GM23338 (cell line): ENCODE data around the gene WDSUB1. TPM values are rescaled to one million over a fixed set of nuclear protein-coding genes. Genes with fewer than 3 reads are reported as not detected.
A peak's percentile ranks its signal among the peaks of the same experiment; 100 is the strongest.

Experiments
- ATAC-seq: fragments of 200-7000 bp; cut with Tn5 transposase; 3 replicates; pipeline ENCODE4 v1.9.1; 2020
- DNase-seq: peaks from one replicate; pipeline ENCODE4 v3.0.0-alpha.2; 2015; ENCODE audit warnings: low spot score
- H2AFZ ChIP-seq: fragments of 200-600 bp; sonication (generic); 2 replicates; pipeline ENCODE4 v1.8.0; 2016; ENCODE audit warnings: antibody characterized with exemption, mild to moderate bottlenecking, moderate library complexity
- H3F3A ChIP-seq: fragments of 200-600 bp; sonication (generic); replicated peaks from 2 replicates; pipeline ENCODE4 v1.8.0; 2017; ENCODE audit warnings: antibody characterized with exemption, mixed run types, low read depth
- H3K27ac ChIP-seq: fragments of 200-600 bp; sonication (generic); 2 replicates; pipeline ENCODE4 v1.6.1; 2016; ENCODE audit warnings: low read depth
- H3K27me3 ChIP-seq: fragments of 200-600 bp; sonication (generic); 2 replicates; pipeline ENCODE4 v1.8.0; 2016; ENCODE audit warnings: mild to moderate bottlenecking, mixed run types, moderate library complexity; ENCODE audit not compliant: insufficient read depth
- H3K36me3 ChIP-seq: fragments of 200-600 bp; sonication (generic); 2 replicates; pipeline ENCODE4 v1.8.0; 2016; ENCODE audit warnings: mild to moderate bottlenecking; ENCODE audit not compliant: insufficient read depth
- H3K4me1 ChIP-seq: fragments of 200-600 bp; sonication (generic); 2 replicates; pipeline ENCODE4 v1.8.0; 2016; ENCODE audit warnings: mild to moderate bottlenecking, moderate library complexity; ENCODE audit not compliant: insufficient read depth
- H3K4me2 ChIP-seq: fragments of 200-600 bp; sonication (generic); 2 replicates; pipeline ENCODE4 v1.7.1; 2017; ENCODE audit warnings: mixed run types
- H3K4me3 ChIP-seq: fragments of 200-600 bp; sonication (generic); 2 replicates; pipeline ENCODE4 v1.6.1; 2016; ENCODE audit warnings: mixed run types
- H3K79me2 ChIP-seq: fragments of 200-600 bp; sonication (generic); replicated peaks from 2 replicates; pipeline ENCODE4 v1.8.0; 2017; ENCODE audit warnings: mild to moderate bottlenecking; ENCODE audit not compliant: insufficient read depth
- H3K9me2 ChIP-seq: fragments of 200-600 bp; sonication (generic); 2 replicates; pipeline ENCODE4 v1.8.0; 2017; ENCODE audit not compliant: insufficient read depth
- H4K20me1 ChIP-seq: fragments of 200-600 bp; sonication (generic); replicated peaks from 2 replicates; pipeline ENCODE4 v1.8.0; 2017; ENCODE audit warnings: mild to moderate bottlenecking; ENCODE audit not compliant: insufficient read depth
- H3K27ac Mint-ChIP-seq: 2 replicates; pipeline ENCODE4 v1.8.0; 2020; ENCODE audit warnings: inconsistent platforms, mild to moderate bottlenecking, moderate library complexity, mixed read lengths
- H3K27me3 Mint-ChIP-seq: 3 replicates; pipeline ENCODE4 v1.8.0; 2022; ENCODE audit warnings: low read depth, mild to moderate bottlenecking, moderate library complexity, mixed read lengths, inconsistent platforms; ENCODE audit not compliant: insufficient read depth, poor library complexity
- H3K36me3 Mint-ChIP-seq: 3 replicates; pipeline ENCODE4 v1.8.0; 2021; ENCODE audit warnings: low read depth, mild to moderate bottlenecking, inconsistent platforms, moderate library complexity, mixed read lengths
- H3K4me1 Mint-ChIP-seq: 3 replicates; pipeline ENCODE4 v1.8.0; 2020; ENCODE audit warnings: mild to moderate bottlenecking, inconsistent platforms, mixed read lengths
- H3K4me3 Mint-ChIP-seq: 3 replicates; pipeline ENCODE4 v1.8.0; 2021; ENCODE audit warnings: moderate library complexity, mild to moderate bottlenecking, inconsistent platforms, mixed read lengths
- H3K9me3 Mint-ChIP-seq: 3 replicates; pipeline ENCODE4 v1.8.0; 2020; ENCODE audit warnings: moderate library complexity, mild to moderate bottlenecking, inconsistent platforms, mixed read lengths
- CTCF ChIP-seq, 2 experiments: fragments of 200-600 bp in 1 of 2; sonication (generic) in 1 of 2; conservative IDR thresholded peaks; 2 replicates each; pipeline versions ENCODE4 v1.5.1 to v1.6.1; 2016 to 2017; ENCODE audit warnings: antibody characterized with exemption in 2 of 2, low read depth in 2 of 2, mild to moderate bottlenecking in 2 of 2, moderate library complexity in 1 of 2
- JUNB ChIP-seq: IDR thresholded peaks from one replicate; pipeline ENCODE4 v1.6.1; 2016; ENCODE audit warnings: antibody characterized with exemption; ENCODE audit not compliant: unreplicated experiment
- NANOG ChIP-seq: IDR thresholded peaks from 2 replicates; pipeline ENCODE4 v1.6.1; 2016; ENCODE audit warnings: antibody characterized with exemption, borderline replicate concordance
- ZNF114 ChIP-seq: fragments of 250-450 bp; sonication (Bioruptor Pico); IDR thresholded peaks from 2 replicates; pipeline ENCODE4 v1.5.0; 2020; ENCODE audit warnings: mild to moderate bottlenecking, moderate library complexity
- polyA plus RNA-seq: library from polyadenylated mRNA; unstranded; fragments of >200 nt; fragmentation: Nextera tagmentation; extraction: Ambion mirVana; gene quantifications from 2 replicates; pipeline ENCODE4 v1.2.1, GENCODE V29; 2016
- total RNA-seq: library from RNA; depleted of rRNA; stranded (reverse); fragments of >200 nt; shearing (Covaris generic); gene quantifications from 2 replicates; pipeline ENCODE4 v1.2.3, GENCODE V29; 2014
- TF ChIP-seq, protein P1 (sequence below): fragments of 250-450 bp; sonication (Bioruptor Pico); IDR thresholded peaks from 2 replicates; pipeline ENCODE4 v1.5.0; 2020; ENCODE audit warnings: mild to moderate bottlenecking, moderate library complexity

Gene WDSUB1
- total and polyA plus RNA-seq, 2 experiments from 2014 or later = 9.9 to 12.2 TPM

- Histone ChIP-seq H2AFZ (no peak overlapping the region), H3K4me1 (no peaks in the 10 kb centered on the region), H3F3A (no peaks in the 10 kb centered on the region), H3K4me2 (no peak overlapping the region), H3K9me2 (0 out of 2 replicates have a peak, but pooled peaks cover 6% of the 10 kb centered on the region), H3K36me3 (no peaks in the 10 kb centered on the region), H3K79me2 (no peaks in the 10 kb centered on the region), H3K27me3 (no peaks in the 10 kb centered on the region), H4K20me1 (no peaks in the 10 kb centered on the region; the same call in 1 of the 2 replicates), H3K27ac (no peak overlapping the region), H3K4me3 (no peak overlapping the region)
- no peaks in the 10 kb centered on the region for H3K9me3 Mint-ChIP-seq
- H3K27me3 Mint-ChIP-seq = peaks cover 2% of the 10 kb centered on the region
- no peaks in the 10 kb centered on the region for H3K4me1 Mint-ChIP-seq
- DNase-seq (no peak), ATAC-seq (peak; percentile 26; the same call in 1 of the 3 replicates)
- TF ChIP-seq NANOG = no peak
- TF ChIP-seq, protein P1, sequence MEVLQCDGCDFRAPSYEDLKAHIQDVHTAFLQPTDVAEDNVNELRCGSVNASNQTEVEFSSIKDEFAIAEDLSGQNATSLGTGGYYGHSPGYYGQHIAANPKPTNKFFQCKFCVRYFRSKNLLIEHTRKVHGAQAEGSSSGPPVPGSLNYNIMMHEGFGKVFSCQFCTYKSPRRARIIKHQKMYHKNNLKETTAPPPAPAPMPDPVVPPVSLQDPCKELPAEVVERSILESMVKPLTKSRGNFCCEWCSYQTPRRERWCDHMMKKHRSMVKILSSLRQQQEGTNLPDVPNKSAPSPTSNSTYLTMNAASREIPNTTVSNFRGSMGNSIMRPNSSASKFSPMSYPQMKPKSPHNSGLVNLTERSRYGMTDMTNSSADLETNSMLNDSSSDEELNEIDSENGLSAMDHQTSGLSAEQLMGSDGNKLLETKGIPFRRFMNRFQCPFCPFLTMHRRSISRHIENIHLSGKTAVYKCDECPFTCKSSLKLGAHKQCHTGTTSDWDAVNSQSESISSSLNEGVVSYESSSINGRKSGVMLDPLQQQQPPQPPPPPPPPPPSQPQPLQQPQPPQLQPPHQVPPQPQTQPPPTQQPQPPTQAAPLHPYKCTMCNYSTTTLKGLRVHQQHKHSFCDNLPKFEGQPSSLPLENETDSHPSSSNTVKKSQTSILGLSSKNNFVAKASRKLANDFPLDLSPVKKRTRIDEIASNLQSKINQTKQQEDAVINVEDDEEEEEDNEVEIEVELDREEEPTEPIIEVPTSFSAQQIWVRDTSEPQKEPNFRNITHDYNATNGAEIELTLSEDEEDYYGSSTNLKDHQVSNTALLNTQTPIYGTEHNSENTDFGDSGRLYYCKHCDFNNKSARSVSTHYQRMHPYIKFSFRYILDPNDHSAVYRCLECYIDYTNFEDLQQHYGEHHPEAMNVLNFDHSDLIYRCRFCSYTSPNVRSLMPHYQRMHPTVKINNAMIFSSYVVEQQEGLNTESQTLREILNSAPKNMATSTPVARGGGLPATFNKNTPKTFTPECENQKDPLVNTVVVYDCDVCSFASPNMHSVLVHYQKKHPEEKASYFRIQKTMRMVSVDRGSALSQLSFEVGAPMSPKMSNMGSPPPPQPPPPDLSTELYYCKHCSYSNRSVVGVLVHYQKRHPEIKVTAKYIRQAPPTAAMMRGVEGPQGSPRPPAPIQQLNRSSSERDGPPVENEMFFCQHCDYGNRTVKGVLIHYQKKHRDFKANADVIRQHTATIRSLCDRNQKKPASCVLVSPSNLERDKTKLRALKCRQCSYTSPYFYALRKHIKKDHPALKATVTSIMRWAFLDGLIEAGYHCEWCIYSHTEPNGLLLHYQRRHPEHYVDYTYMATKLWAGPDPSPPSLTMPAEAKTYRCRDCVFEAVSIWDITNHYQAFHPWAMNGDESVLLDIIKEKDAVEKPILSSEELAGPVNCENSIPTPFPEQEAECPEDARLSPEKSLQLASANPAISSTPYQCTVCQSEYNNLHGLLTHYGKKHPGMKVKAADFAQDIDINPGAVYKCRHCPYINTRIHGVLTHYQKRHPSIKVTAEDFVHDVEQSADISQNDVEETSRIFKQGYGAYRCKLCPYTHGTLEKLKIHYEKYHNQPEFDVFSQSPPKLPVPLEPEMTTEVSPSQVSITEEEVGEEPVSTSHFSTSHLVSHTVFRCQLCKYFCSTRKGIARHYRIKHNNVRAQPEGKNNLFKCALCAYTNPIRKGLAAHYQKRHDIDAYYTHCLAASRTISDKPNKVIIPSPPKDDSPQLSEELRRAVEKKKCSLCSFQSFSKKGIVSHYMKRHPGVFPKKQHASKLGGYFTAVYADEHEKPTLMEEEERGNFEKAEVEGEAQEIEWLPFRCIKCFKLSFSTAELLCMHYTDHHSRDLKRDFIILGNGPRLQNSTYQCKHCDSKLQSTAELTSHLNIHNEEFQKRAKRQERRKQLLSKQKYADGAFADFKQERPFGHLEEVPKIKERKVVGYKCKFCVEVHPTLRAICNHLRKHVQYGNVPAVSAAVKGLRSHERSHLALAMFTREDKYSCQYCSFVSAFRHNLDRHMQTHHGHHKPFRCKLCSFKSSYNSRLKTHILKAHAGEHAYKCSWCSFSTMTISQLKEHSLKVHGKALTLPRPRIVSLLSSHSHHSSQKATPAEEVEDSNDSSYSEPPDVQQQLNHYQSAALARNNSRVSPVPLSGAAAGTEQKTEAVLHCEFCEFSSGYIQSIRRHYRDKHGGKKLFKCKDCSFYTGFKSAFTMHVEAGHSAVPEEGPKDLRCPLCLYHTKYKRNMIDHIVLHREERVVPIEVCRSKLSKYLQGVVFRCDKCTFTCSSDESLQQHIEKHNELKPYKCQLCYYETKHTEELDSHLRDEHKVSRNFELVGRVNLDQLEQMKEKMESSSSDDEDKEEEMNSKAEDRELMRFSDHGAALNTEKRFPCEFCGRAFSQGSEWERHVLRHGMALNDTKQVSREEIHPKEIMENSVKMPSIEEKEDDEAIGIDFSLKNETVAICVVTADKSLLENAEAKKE (CRISPR knock-in tag) = no peak
- TF ChIP-seq ZNF114 (CRISPR knock-in tag) = no peak
- TF ChIP-seq JUNB = no peak
- no peaks in the 10 kb centered on the region for H3K36me3 Mint-ChIP-seq
- no peak overlapping the region for H3K4me3 Mint-ChIP-seq
- no peak overlapping the region for H3K27ac Mint-ChIP-seq
Measured at GRCh38 chr2:159199761-159200465, 86.6 kb downstream of the WDSUB1 start.

DNA sequence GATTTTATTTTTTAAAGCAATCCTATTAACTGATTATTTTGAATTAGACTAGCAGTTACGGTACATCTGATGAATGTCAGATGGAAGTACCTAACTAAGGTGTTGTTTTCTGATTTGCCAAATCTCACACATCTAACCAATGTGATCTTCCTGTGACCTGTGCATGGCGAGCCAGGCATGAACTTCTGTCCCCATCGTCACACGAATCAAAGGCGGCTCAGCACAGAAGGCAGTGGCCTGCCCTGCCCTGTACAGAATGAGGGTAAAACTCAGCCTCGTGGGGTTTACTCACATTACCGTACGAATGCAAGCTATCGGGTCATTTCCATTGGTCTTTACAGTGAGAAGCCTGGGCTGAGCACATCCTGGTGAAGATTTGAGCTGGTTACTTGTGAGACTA is 87.3 kb downstream of the WDSUB1 start:
- Mint-ChIP-seq H3K4me3 (no peak overlapping the region), H3K27me3 (no peaks in the 10 kb centered on the region), H3K36me3 (no peaks in the 10 kb centered on the region), H3K4me1 (no peaks in the 10 kb centered on the region), H3K27ac (no peak overlapping the region), H3K9me3 (no peaks in the 10 kb centered on the region)
- no peak for ATAC-seq
- Histone ChIP-seq H3K9me2 (0 out of 2 replicates have a peak, but pooled peaks cover 6% of the 10 kb centered on the region), H3K36me3 (no peaks in the 10 kb centered on the region), H4K20me1 (no peaks in the 10 kb centered on the region; the same call in 1 of the 2 replicates), H3K4me2 (no peak overlapping the region), H2AFZ (no peak overlapping the region), H3K79me2 (no peaks in the 10 kb centered on the region), H3K4me3 (no peak overlapping the region), H3K27me3 (no peaks in the 10 kb centered on the region), H3F3A (no peaks in the 10 kb centered on the region), H3K4me1 (no peaks in the 10 kb centered on the region), H3K27ac (no peak overlapping the region)
- DNase-seq = no peak
- TF ChIP-seq JUNB = no peak
- TF ChIP-seq CTCF (conservative IDR thresholded peaks at IDR 0.05; ENCODE audit: low read depth in 2 of 2) = no peak
